K562 (cell line): ENCODE results near the gene BRCC3. TPM values are rescaled to one million over a fixed set of nuclear protein-coding genes. Genes with fewer than 3 reads are reported as not detected.

ENCODE experiments used
- ATAC-seq: fragments of 200-7000 bp; cut with Tn5 transposase; 3 replicates; pipeline ENCODE4 v1.9.1; 2020; ENCODE audit warnings: moderate library complexity
- BruUV-seq: library from RNA; stranded (reverse); fragments of 400-500 nt; replicated peaks from 2 replicates; lab custom pipeline; 2021; lab: Mats Ljungman, UMichigan
- CTCF ChIA-PET: fragments of 300-600 bp; formaldehyde crosslinking; extraction: SDS; loops from one replicate; lab custom pipeline; 2021; ENCODE audit warnings: low intra/inter-chr PET ratio; lab: Yijun Ruan, JAX
- POLR2A ChIA-PET: fragments of 300-600, 350-650 bp; sonication (Branson Sonifier 250); formaldehyde crosslinking; extraction: SDS; loops from one replicate; lab custom pipeline; 2021; ENCODE audit warnings: antibody characterized with exemption, inconsistent platforms; lab: Yijun Ruan, JAX
- DNase-seq, 4 experiments: peaks; one replicate each; pipeline versions ENCODE4 v3.0.0 to v3.0.0-alpha.2; 2011 to 2018; ENCODE audit warnings: low spot score in 3 of 4, mixed read lengths in 3 of 4; ENCODE audit errors: extremely low read depth in 1 of 4
- FAIRE-seq: peaks from 2 replicates; lab custom pipeline; 2011; peaks lifted over from hg19 to GRCh38; lab: Jason Lieb, UNC
- H2AFZ ChIP-seq: 2 replicates; pipeline ENCODE4 v1.6.0; 2011; ENCODE audit warnings: low read depth, low read length, control low read depth, inconsistent platforms
- H3K27ac ChIP-seq: fragments of 200-600 bp; 3 replicates; pipeline ENCODE4 v1.8.0; 2011; ENCODE audit warnings: low read depth, mild to moderate bottlenecking, control low read depth, inconsistent platforms, low read length, moderate library complexity, mixed read lengths; ENCODE audit errors: extremely low read depth
- H3K27me3 ChIP-seq, 2 experiments: fragments of 300-600 bp in 1 of 2; 2 replicates in 1 of 2; 3 replicates in 1 of 2; pipeline versions ENCODE4 v1.6.0 to v1.8.0; 2011; ENCODE audit warnings: inconsistent platforms in 2 of 2, low read length in 2 of 2, mild to moderate bottlenecking in 1 of 2, mixed read lengths in 1 of 2, moderate library complexity in 1 of 2; ENCODE audit not compliant: control insufficient read depth in 2 of 2, insufficient read depth in 2 of 2
- H3K36me3 ChIP-seq: fragments of 300-600 bp; 3 replicates; pipeline ENCODE4 v1.8.0; 2011; ENCODE audit warnings: mild to moderate bottlenecking, low read length, inconsistent platforms; ENCODE audit not compliant: control insufficient read depth, insufficient read depth
- H3K4me1 ChIP-seq, 2 experiments: fragments of 200-600 bp in 1 of 2; replicated peaks in 1 of 2; 2 replicates in 1 of 2; 3 replicates in 1 of 2; pipeline versions ENCODE4 v1.5.1 to v1.8.0; 2011; ENCODE audit warnings: inconsistent platforms in 2 of 2, low read length in 2 of 2, mild to moderate bottlenecking in 1 of 2, mixed read lengths in 1 of 2, moderate library complexity in 1 of 2; ENCODE audit not compliant: control insufficient read depth in 2 of 2, insufficient read depth in 2 of 2
- H3K4me2 ChIP-seq: 2 replicates; pipeline ENCODE4 v1.6.1; 2011; ENCODE audit warnings: low read length, control low read depth, inconsistent platforms, mixed read lengths; ENCODE audit not compliant: insufficient read depth
- H3K4me3 ChIP-seq: fragments of 200-600 bp; sonication (generic), shearing (Covaris generic); 2 replicates; pipeline ENCODE4 v1.5.1; 2016; ENCODE audit warnings: control low read depth, inconsistent platforms
- H3K79me2 ChIP-seq: fragments of 200-600 bp; 3 replicates; pipeline ENCODE4 v1.8.0; 2011; ENCODE audit warnings: low read length, inconsistent platforms; ENCODE audit not compliant: control insufficient read depth, insufficient read depth
- H3K9ac ChIP-seq, 2 experiments: 2 replicates each; pipeline versions ENCODE4 v1.6.0 to v1.6.1; 2011; ENCODE audit warnings: low read depth in 2 of 2, low read length in 2 of 2, control low read depth in 1 of 2, inconsistent platforms in 1 of 2, mild to moderate bottlenecking in 1 of 2, mixed read lengths in 1 of 2; ENCODE audit not compliant: insufficient read depth in 1 of 2
- H3K9me1 ChIP-seq: one replicate; pipeline ENCODE4 v1.6.0; 2011; ENCODE audit warnings: inconsistent platforms, mild to moderate bottlenecking, low read length, moderate library complexity; ENCODE audit not compliant: control insufficient read depth, insufficient read depth
- H3K9me3 ChIP-seq: replicated peaks from 2 replicates; pipeline ENCODE4 v1.5.1; 2011; ENCODE audit warnings: low read depth, low read length, inconsistent platforms; ENCODE audit not compliant: control insufficient read depth, insufficient read depth
- H4K20me1 ChIP-seq: replicated peaks from 2 replicates; pipeline ENCODE4 v1.6.1; 2011; ENCODE audit warnings: low read length, inconsistent platforms, mixed read lengths; ENCODE audit not compliant: control insufficient read depth, insufficient read depth
- ADNP ChIP-seq: fragments of 200-800 bp; sonication (Bioruptor generic); IDR thresholded peaks from 2 replicates; pipeline ENCODE4 v1.6.1; 2016; ENCODE audit warnings: missing genetic modification characterization, missing compliant biosample characterization
- BCOR ChIP-seq: fragments of 450-650 bp; IDR thresholded peaks from 2 replicates; pipeline ENCODE4 v1.6.1; 2016
- ESRRA ChIP-seq: fragments of 450-650 bp; IDR thresholded peaks from 2 replicates; pipeline ENCODE4 v1.6.1; 2014; ENCODE audit warnings: low read depth, mild to moderate bottlenecking, moderate library complexity, borderline replicate concordance
- EWSR1 ChIP-seq: fragments of 450-650 bp; IDR thresholded peaks from 2 replicates; pipeline ENCODE4 v1.6.1; 2018; ENCODE audit warnings: borderline replicate concordance, mild to moderate bottlenecking, low read depth, moderate library complexity; ENCODE audit not compliant: partially characterized antibody
- KDM1A ChIP-seq, 2 experiments: fragments of 450-650 bp; IDR thresholded peaks; 2 replicates each; pipeline ENCODE4 v1.6.1; 2016; ENCODE audit warnings: mild to moderate bottlenecking in 2 of 2
- KDM5B ChIP-seq: fragments of 200-600 bp; sonication (generic); IDR thresholded peaks from 2 replicates; pipeline ENCODE4 v1.6.1; 2012; ENCODE audit warnings: low read depth, mild to moderate bottlenecking, moderate library complexity, low read length, control low read depth, inconsistent platforms; ENCODE audit not compliant: insufficient replicate concordance
- KLF16 ChIP-seq: IDR thresholded peaks from 2 replicates; pipeline ENCODE4 v1.6.1; 2016; ENCODE audit warnings: antibody characterized with exemption
- MAZ ChIP-seq, 2 experiments: fragments of 450-650 bp in 1 of 2; sonication (generic) in 1 of 2; formaldehyde crosslinking; IDR thresholded peaks in 1 of 2; conservative IDR thresholded peaks in 1 of 2; 2 replicates each; pipeline versions ENCODE4 v1.4.0 to v1.5.0; 2020; ENCODE audit warnings: mild to moderate bottlenecking in 1 of 2, missing genetic modification reagents in 1 of 2
- RBBP5 ChIP-seq: fragments of 200-600 bp; sonication (generic); IDR thresholded peaks from 2 replicates; pipeline ENCODE4 v1.6.1; 2012; ENCODE audit warnings: borderline replicate concordance, mild to moderate bottlenecking, low read length, control low read depth, inconsistent platforms; ENCODE audit not compliant: insufficient read depth, poor library complexity, severe bottlenecking
- RBM25 ChIP-seq: fragments of 200-400 bp; formaldehyde crosslinking; IDR thresholded peaks from 2 replicates; pipeline ENCODE4 v1.6.1; 2018; ENCODE audit warnings: low read length, low read depth, moderate library complexity; ENCODE audit not compliant: severe bottlenecking
- ZFP36 ChIP-seq: fragments of 150-350 bp; IDR thresholded peaks from 2 replicates; pipeline ENCODE4 v1.6.1; 2018; ENCODE audit warnings: low read length, low read depth; ENCODE audit not compliant: partially characterized antibody
- ZNF143 ChIP-seq: sonication (generic); formaldehyde crosslinking; IDR thresholded peaks from 2 replicates; pipeline ENCODE4 v1.9.0; 2022; ENCODE audit warnings: mild to moderate bottlenecking, missing genetic modification reagents
- ZNF165 ChIP-seq: fragments of 250-450 bp; sonication (Bioruptor Pico); IDR thresholded peaks from 2 replicates; pipeline ENCODE4 v1.4.0; 2020; ENCODE audit warnings: borderline replicate concordance
- ZNF184 ChIP-seq: sonication (generic); formaldehyde crosslinking; IDR thresholded peaks from 2 replicates; pipeline ENCODE4 v1.5.0; 2020; ENCODE audit warnings: missing genetic modification reagents
- WGBS: fragments of 100-300 bp; shearing (Covaris generic); methylation state at CpG from one replicate; pipeline ENCODE4 v1.1.6; 2016; ENCODE audit warnings: low coverage, mixed read lengths; ENCODE audit not compliant: insufficient coverage; ENCODE audit errors: missing lambda C conversion rate; 5-methylcytosine and 5-hydroxymethylcytosine counted together
- in situ Hi-C: fragments of 300-500 bp; cut with MboI; formaldehyde crosslinking; loops from 4 replicates; pipeline ENCODE4 v1.15.0; 2018; ENCODE audit warnings: inconsistent platforms, mixed read lengths
- intact Hi-C: fragments of 100-400 bp; cut with micrococcal nuclease; formaldehyde crosslinking; loops from 2 replicates; pipeline ENCODE4 v1.14.2; 2022
- polyA plus RNA-seq, 8 experiments: library from polyadenylated mRNA; depleted of rRNA in 4 of 8; stranded (reverse) in 5 of 8; unstranded in 3 of 8; fragments of >200 nt; fragmentation: Nextera tagmentation in 2 of 8; fragmentation: Illumina TruSeq in 1 of 8; extraction: Ambion mirVana in 2 of 8; extraction: Trizol in 1 of 8; gene quantifications; 2 replicates each; pipeline versions ENCODE4 v1.2.1 to v1.2.3, GENCODE V29; 2011 to 2014; ENCODE audit warnings: inconsistent platforms in 1 of 8, missing spikeins in 1 of 8
- total RNA-seq, 7 experiments: library from RNA; depleted of rRNA in 6 of 7; stranded (reverse); fragments of >200 nt in 6 of 7; fragmentation: Illumina TruSeq in 2 of 7; extraction: Trizol in 2 of 7; gene quantifications; 2 replicates each; pipeline versions ENCODE4 v1.2.1 to v1.2.3, GENCODE V29; 2011 to 2021; ENCODE audit warnings: low replicate concordance in 1 of 7
- TF ChIP-seq, protein P1 (sequence below), 2 experiments: fragments of 200-800 bp in 1 of 2; sonication (Bioruptor generic) in 1 of 2; sonication (generic) in 1 of 2; formaldehyde crosslinking in 1 of 2; IDR thresholded peaks in 1 of 2; conservative IDR thresholded peaks in 1 of 2; 2 replicates each; pipeline versions ENCODE4 v1.5.0 to v1.6.1; 2016 to 2020; ENCODE audit warnings: missing compliant biosample characterization in 1 of 2, missing genetic modification characterization in 1 of 2, missing genetic modification reagents in 1 of 2
- TF ChIP-seq, protein P2 (sequence below): fragments of 450-650 bp; formaldehyde crosslinking; conservative IDR thresholded peaks from 2 replicates; pipeline ENCODE4 v1.4.0; 2022; ENCODE audit warnings: mild to moderate bottlenecking, missing genetic modification characterization
- TF ChIP-seq, protein P3 (sequence below): fragments of 250-450 bp; sonication (Bioruptor Pico); IDR thresholded peaks from 2 replicates; pipeline ENCODE4 v1.4.0; 2020; ENCODE audit warnings: mild to moderate bottlenecking
- TF ChIP-seq, protein P4 (sequence below): fragments of 250-450 bp; sonication (Bioruptor Pico); IDR thresholded peaks from 2 replicates; pipeline ENCODE4 v1.8.0; 2022; ENCODE audit warnings: moderate library complexity, mild to moderate bottlenecking, inconsistent platforms

BRCC3 gene
- total and polyA plus RNA-seq, 9 of the 15 experiments (the other 6 are each of a cell fraction or from before 2014, with no cell fraction given) = 9.6 to 44.8 (median 26.7) TPM

- Histone ChIP-seq H3K27me3 (no peaks in the 10 kb centered on the region), H3K4me1 (peaks cover 4 to 11% of the 10 kb centered on the region in 2 experiments; a peak in 4 of 5 replicates), H3K9ac (peak overlapping the region in 1 of 2 experiments; percentile 75; a peak in 2 of 4 replicates), H3K27ac (no peak overlapping the region), H3K36me3 (peaks cover 17% of the 10 kb centered on the region), H3K4me3 (peak overlapping the region; percentile 71), H3K9me1 (no peaks in the 10 kb centered on the region), H2AFZ (0 out of 2 replicates have a peak overlapping the region, but pooled peaks have one; percentile 92), H3K4me2 (peak overlapping the region; percentile 79), H3K9me3 (no peaks in the 10 kb centered on the region), H3K79me2 (peaks cover 61% of the 10 kb centered on the region), H4K20me1 (no peaks in the 10 kb centered on the region)
- ATAC-seq (no peak), DNase-seq (no peak), FAIRE-seq (no peak)
- intact Hi-C loops = no loop called here
- in situ Hi-C loops = no loop called here
- ChIA-PET POLR2A (no interaction called here), CTCF (interaction anchor here (0.8 kb wide), 1 partner anchor 103 kb away, joined by 3 read pairs; no protein-coding TSS in a partner anchor)
- WGBS = 18% methylated on average over 1 of the region's 1 CpG
- no TSS peak for BruUV-seq
- TF ChIP-seq KLF16 (no peak), ZNF165 (CRISPR knock-in tag) (no peak), KDM5B (no peak), ZNF143 (no peak), EWSR1 (no peak), ZFP36 (peak; percentile 81), MAZ (CRISPR knock-in tag; conservative IDR thresholded peaks at IDR 0.05 in 1 of 2, IDR thresholded peaks at IDR 0.05 in 1 of 2) (no peak), RBBP5 (no peak), ZNF184 (CRISPR knock-in tag) (no peak), KDM1A (IDR thresholded peaks at IDR 0.05) (peak in 1 of 2 experiments; percentile 56; a peak in 1 of 4 replicates), RBM25 (peak; percentile 75), ESRRA (no peak), ADNP (tag) (peak; percentile 51; the same call in 1 of the 2 replicates), BCOR (peak; percentile 80)
- TF ChIP-seq, protein P1, sequence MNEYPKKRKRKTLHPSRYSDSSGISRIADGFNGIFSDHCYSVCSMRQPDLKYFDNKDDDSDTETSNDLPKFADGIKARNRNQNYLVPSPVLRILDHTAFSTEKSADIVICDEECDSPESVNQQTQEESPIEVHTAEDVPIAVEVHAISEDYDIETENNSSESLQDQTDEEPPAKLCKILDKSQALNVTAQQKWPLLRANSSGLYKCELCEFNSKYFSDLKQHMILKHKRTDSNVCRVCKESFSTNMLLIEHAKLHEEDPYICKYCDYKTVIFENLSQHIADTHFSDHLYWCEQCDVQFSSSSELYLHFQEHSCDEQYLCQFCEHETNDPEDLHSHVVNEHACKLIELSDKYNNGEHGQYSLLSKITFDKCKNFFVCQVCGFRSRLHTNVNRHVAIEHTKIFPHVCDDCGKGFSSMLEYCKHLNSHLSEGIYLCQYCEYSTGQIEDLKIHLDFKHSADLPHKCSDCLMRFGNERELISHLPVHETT (CRISPR knock-in tag; conservative IDR thresholded peaks at IDR 0.05 in 1 of 2, IDR thresholded peaks at IDR 0.05 in 1 of 2) = no peak
- TF ChIP-seq, protein P2, sequence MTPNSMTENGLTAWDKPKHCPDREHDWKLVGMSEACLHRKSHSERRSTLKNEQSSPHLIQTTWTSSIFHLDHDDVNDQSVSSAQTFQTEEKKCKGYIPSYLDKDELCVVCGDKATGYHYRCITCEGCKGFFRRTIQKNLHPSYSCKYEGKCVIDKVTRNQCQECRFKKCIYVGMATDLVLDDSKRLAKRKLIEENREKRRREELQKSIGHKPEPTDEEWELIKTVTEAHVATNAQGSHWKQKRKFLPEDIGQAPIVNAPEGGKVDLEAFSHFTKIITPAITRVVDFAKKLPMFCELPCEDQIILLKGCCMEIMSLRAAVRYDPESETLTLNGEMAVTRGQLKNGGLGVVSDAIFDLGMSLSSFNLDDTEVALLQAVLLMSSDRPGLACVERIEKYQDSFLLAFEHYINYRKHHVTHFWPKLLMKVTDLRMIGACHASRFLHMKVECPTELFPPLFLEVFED = no peak
- TF ChIP-seq, protein P3, sequence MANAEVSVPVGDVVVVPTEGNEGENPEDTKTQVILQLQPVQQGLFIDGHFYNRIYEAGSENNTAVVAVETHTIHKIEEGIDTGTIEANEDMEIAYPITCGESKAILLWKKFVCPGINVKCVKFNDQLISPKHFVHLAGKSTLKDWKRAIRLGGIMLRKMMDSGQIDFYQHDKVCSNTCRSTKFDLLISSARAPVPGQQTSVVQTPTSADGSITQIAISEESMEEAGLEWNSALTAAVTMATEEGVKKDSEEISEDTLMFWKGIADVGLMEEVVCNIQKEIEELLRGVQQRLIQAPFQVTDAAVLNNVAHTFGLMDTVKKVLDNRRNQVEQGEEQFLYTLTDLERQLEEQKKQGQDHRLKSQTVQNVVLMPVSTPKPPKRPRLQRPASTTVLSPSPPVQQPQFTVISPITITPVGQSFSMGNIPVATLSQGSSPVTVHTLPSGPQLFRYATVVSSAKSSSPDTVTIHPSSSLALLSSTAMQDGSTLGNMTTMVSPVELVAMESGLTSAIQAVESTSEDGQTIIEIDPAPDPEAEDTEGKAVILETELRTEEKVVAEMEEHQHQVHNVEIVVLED (CRISPR knock-in tag) = no peak
- TF ChIP-seq, protein P4, sequence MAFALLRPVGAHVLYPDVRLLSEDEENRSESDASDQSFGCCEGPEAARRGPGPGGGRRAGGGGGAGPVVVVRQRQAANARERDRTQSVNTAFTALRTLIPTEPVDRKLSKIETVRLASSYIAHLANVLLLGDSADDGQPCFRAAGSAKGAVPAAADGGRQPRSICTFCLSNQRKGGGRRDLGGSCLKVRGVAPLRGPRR = no peak
Measured at GRCh38 chrX:155069414-155069813, 1.9 kb upstream of the BRCC3 start.
